Type B pancreatic cell (in vitro differentiated cells): ENCODE data around the gene HDLBP. TPM values are rescaled to one million over a fixed set of nuclear protein-coding genes. Genes with fewer than 3 reads are reported as not detected.

ENCODE experiments used
- DNase-seq: peaks from one replicate; pipeline ENCODE4 v3.0.0; 2021; ENCODE audit warnings: mixed read lengths; ENCODE audit not compliant: unreplicated experiment; ENCODE audit errors: extremely low spot score
- H3K27ac Mint-ChIP-seq: 2 replicates; pipeline ENCODE4 v1.8.0; 2021; ENCODE audit warnings: mild to moderate bottlenecking, mixed read lengths
- H3K27me3 Mint-ChIP-seq: 2 replicates; pipeline ENCODE4 v1.8.0; 2021; ENCODE audit warnings: mixed read lengths
- H3K36me3 Mint-ChIP-seq: 2 replicates; pipeline ENCODE4 v1.8.0; 2021; ENCODE audit warnings: mixed read lengths
- H3K4me1 Mint-ChIP-seq: one replicate; pipeline ENCODE4 v1.8.0; 2021; ENCODE audit warnings: mixed read lengths; ENCODE audit not compliant: unreplicated experiment
- H3K4me3 Mint-ChIP-seq: 2 replicates; pipeline ENCODE4 v1.8.0; 2021; ENCODE audit warnings: mild to moderate bottlenecking, mixed read lengths
- H3K9me3 Mint-ChIP-seq: 2 replicates; pipeline ENCODE4 v1.8.0; 2021; ENCODE audit warnings: mixed read lengths
- total RNA-seq: library from RNA; stranded (reverse); gene quantifications from 2 replicates; pipeline ENCODE4 v1.2.1, GENCODE V29; 2021; ENCODE audit warnings: low replicate concordance
- TF ChIP-seq, protein P1 (sequence below): fragments of 200-600 bp; sonication (generic); conservative IDR thresholded peaks from 2 replicates; pipeline ENCODE4 v1.5.0; 2021; ENCODE audit warnings: antibody characterized with exemption, mild to moderate bottlenecking

HDLBP gene
- total RNA-seq, 1 donor from 2014 or later: 466 TPM

DNA sequence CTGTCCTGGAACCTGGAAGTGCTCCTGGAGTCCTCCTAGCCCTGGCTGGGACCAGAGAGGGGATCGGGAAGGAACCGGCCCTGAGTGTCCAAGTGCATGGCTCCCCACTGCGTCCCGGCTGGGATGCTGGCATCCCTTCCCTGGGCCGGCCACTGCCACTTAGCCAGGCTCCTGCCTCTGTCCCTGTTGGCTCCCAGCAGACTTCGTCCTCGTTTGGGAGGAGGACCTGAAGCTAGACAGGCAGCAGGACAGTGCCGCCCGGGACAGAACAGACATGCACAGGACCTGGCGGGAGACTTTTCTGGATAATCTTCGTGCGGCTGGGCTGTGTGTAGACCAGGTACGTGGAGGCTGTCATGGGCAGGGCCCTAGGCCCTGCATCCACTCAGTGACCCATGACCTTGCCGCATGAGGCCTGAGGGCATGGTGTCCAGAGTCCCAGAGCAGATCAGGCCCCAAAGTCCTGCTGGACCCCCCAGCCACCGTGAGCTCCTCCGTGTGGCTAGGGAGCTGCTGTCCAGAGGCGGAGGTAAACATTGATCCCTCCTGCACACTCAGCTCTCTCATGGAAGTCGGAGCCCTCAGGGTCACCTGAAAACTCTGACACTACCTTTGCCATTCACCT lies 119.9 kb downstream of the HDLBP start:
- Mint-ChIP-seq H3K27me3 (no peaks in the 10 kb centered on the region), H3K36me3 (no peaks in the 10 kb centered on the region), H3K9me3 (no peaks in the 10 kb centered on the region), H3K4me3 (no peak overlapping the region), H3K4me1 (no peaks in the 10 kb centered on the region), H3K27ac (no peak overlapping the region)
- TF ChIP-seq, protein P1, sequence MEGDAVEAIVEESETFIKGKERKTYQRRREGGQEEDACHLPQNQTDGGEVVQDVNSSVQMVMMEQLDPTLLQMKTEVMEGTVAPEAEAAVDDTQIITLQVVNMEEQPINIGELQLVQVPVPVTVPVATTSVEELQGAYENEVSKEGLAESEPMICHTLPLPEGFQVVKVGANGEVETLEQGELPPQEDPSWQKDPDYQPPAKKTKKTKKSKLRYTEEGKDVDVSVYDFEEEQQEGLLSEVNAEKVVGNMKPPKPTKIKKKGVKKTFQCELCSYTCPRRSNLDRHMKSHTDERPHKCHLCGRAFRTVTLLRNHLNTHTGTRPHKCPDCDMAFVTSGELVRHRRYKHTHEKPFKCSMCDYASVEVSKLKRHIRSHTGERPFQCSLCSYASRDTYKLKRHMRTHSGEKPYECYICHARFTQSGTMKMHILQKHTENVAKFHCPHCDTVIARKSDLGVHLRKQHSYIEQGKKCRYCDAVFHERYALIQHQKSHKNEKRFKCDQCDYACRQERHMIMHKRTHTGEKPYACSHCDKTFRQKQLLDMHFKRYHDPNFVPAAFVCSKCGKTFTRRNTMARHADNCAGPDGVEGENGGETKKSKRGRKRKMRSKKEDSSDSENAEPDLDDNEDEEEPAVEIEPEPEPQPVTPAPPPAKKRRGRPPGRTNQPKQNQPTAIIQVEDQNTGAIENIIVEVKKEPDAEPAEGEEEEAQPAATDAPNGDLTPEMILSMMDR: no peak
- DNase-seq: no peak

DNA sequence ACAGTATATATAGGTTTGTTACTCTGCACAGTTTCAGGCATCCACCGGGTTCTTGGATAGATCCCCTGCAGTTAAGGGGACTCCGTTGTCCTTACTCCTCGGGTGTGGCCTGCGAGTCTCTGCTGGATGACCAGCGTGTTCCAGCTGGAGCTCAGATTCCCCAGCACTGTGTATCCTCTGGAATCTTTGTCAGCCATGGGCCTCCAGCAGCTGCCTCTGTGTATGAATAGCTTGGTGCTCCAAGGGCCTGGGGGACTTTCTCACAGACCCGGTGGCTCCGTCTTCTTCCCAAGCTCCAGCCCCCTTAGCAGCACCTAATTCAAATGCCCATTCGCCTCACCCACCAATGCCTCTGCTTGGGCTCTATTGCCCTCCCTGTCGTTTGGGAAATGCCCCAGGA lies 120.7 kb downstream of the HDLBP start:
- no peaks in the 10 kb centered on the region for H3K4me1 Mint-ChIP-seq
- no peak overlapping the region for H3K4me3 Mint-ChIP-seq
- no peaks in the 10 kb centered on the region for H3K9me3 Mint-ChIP-seq
- DNase-seq: no peak
- no peaks in the 10 kb centered on the region for H3K27me3 Mint-ChIP-seq
- H3K27ac Mint-ChIP-seq: no peak overlapping the region
- TF ChIP-seq, protein P1: no peak
- no peaks in the 10 kb centered on the region for H3K36me3 Mint-ChIP-seq

GRCh38 chr2:241193271-241193670 lies 122.2 kb downstream of the HDLBP start:
- Mint-ChIP-seq H3K36me3 (no peaks in the 10 kb centered on the region), H3K27me3 (no peaks in the 10 kb centered on the region), H3K9me3 (no peaks in the 10 kb centered on the region), H3K4me1 (no peaks in the 10 kb centered on the region), H3K4me3 (no peak overlapping the region), H3K27ac (no peak overlapping the region)
- TF ChIP-seq, protein P1: no peak
- no peak for DNase-seq

DNA sequence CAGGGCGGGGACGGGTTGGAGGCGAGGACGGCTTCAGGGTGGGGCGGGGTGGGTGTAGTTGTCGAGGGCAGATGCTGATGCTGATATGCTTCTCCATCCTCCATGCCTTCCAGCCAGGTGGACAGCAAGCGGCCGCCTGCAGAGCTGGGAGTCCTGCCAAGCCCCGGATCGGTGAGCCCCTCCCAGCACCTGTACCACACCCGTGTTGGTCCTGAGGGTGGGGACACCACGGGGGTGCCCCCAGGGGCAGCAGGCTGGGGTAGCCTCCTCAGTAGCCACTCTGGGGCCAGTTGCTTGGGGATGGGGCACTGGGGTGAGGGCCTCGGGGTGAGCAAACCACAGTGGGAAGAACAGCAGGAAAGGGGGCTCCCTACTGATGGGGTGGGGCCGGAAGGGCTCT lies 124.4 kb downstream of the HDLBP start:
- Mint-ChIP-seq H3K27me3 (no peaks in the 10 kb centered on the region), H3K36me3 (no peaks in the 10 kb centered on the region), H3K4me1 (no peaks in the 10 kb centered on the region), H3K4me3 (no peak overlapping the region), H3K27ac (no peak overlapping the region), H3K9me3 (no peaks in the 10 kb centered on the region)
- TF ChIP-seq, protein P1: no peak
- DNase-seq: no peak

GRCh38 chr2:241190291-241190981 lies 125.0 kb downstream of the HDLBP start:
- TF ChIP-seq, protein P1: no peak
- Mint-ChIP-seq H3K9me3 (no peaks in the 10 kb centered on the region), H3K36me3 (no peaks in the 10 kb centered on the region), H3K27ac (no peak overlapping the region), H3K4me1 (no peaks in the 10 kb centered on the region), H3K4me3 (no peak overlapping the region), H3K27me3 (no peaks in the 10 kb centered on the region)
- no peak for DNase-seq
